GM21825 (cell line): ENCODE data around the gene STAT1.
"Not testable (repeated sequence)": the region's sequence is repeated elsewhere in the genome, so short reads cannot be mapped to it uniquely, and the experiment has no call there.

Experiments used
- ATAC-seq: cut with Tn5 transposase; IDR thresholded peaks from one replicate; pipeline ENCODE4 v1.9.1; 2021; ENCODE audit warnings: mild to moderate bottlenecking, moderate library complexity; ENCODE audit not compliant: unreplicated experiment

Gene STAT1

DNA sequence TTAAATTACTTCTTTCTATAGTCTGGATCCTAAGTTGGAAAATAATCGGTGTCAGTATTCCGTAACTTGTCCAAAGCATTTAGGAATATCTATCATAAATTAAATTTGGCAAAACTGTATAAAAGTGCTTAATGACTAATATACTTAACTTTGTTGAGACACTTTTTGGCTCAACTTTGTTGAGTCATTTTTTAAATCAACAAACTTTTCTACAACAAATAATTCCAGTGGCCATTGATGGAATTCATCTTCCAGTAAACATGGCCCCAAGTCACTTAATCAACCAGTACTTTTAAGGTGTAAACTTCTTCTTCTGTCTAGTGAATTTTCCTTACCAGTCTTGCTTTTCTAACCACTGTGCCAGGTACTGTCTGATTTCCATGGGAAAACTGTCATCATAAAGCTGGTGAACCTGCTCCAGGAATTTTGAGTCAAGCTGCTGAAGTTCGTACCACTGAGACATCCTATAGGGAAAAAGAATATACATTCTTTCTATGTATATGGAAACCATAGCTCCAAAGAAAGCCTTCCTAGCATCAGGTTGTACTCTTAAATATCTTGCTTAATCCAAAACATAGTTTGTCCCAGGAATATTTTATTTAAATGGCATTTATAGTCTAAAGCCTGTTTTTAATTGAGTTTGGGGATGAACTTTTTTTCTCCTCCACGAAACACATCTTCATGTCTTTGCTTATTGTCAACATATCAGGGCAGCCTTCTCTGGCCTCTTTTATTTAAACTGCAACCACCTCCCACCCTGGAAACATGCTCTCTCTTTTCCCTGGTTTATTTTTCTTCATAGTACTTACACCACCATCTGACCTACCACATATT is 4.2 kb downstream of the STAT1 start:
- no peak for ATAC-seq

GRCh38 chr2:191008286-191008685 is 5.7 kb downstream of the STAT1 start:
- no peak for ATAC-seq

GRCh38 chr2:191006997-191007783 is 6.8 kb downstream of the STAT1 start:
- ATAC-seq = no peak

DNA sequence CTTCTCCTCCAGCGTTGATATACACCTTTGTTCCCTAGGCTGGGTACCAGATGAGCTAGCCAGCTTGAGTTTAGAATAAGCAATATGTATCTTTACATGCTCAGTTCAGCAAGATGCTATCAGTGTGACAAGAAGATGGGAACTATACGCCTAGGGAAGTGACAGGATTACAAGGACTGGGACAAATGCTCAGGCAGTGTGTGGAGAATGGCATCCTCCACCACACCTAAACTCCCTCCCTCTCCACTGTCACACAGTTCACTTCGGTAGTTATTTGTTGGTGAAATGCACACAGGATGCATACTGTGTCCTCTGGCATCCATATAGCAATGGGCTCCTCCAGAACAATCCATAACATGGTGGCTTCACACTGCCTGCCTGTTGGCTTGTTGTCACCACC is 7.7 kb downstream of the STAT1 start:
- ATAC-seq = no peak

GRCh38 chr2:191003405-191004309 is 10.3 kb downstream of the STAT1 start:
- no peak for ATAC-seq

DNA sequence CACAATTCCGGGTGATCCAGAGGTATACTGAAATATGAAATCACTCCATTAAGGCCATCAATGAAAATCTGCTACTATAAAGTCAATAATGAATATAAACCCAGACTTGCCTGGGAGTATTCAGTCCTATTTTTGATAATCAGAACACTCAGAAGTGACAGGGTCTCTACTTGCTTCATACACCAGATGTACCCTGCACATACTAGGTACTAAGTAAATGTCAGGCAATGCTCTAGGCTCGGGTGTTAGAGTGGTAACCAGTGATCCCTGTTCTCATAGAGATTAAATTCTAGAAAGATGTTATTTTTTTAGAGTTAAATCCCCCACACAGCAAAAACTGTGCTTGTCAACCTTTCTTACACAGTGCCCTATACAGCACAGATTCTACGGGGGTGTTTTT is 12.3 kb downstream of the STAT1 start:
- no peak for ATAC-seq

DNA sequence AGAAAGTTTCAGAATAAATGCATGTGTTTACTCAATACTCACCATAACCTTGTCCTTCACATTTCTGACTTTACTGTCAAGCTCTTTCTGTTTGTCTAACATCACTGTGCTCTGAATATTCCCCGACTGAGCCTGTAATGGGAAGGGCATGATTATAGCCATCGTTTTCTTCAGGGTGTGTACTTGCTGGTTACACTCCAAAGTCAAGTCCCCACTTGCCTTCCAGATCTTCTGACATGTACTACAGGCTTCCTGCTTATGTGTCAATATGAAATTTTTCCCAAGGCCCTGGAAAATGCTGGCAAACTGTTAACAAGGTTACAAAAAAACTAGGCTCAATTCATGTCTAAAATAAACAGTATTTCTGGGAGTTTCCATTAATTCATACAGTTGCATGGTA is 12.9 kb downstream of the STAT1 start:
- no peak for ATAC-seq

DNA sequence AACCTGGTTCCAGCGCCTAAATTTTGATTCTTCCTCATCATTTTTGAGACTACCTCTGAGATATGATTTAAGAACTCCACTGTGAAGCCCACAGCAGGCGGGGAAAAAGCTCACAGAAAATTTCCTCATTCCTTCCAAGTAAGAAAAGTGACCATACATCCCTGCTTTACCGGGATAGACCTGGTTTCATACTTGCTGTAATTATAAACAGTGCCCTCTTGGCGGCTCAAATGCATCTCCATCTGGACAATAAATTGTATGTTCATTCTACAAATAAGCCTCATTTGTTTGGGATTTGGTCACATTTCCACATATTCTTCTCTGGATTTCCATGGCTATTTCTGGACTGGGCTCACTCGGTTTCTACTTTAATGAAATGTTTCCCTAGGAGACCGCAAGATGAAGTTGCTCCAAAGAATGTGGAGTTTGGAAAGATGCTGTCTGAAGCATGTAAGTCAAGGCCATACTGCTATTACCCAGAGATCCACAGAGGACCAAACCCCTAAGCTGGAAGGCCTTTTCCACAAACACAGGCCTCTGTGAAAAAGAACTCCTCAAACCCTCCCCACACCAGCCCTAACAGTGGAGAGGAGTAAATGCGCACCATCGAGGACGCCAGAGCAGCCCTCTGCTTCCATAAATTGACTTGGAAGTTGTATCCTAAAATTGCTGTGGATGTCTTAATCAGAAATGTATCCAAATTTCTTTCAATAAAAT is 13.9 kb downstream of the STAT1 start:
- ATAC-seq = no peak

- no peak for ATAC-seq
Measured at GRCh38 chr2:190999058-190999457, 14.9 kb downstream of the STAT1 start.

DNA sequence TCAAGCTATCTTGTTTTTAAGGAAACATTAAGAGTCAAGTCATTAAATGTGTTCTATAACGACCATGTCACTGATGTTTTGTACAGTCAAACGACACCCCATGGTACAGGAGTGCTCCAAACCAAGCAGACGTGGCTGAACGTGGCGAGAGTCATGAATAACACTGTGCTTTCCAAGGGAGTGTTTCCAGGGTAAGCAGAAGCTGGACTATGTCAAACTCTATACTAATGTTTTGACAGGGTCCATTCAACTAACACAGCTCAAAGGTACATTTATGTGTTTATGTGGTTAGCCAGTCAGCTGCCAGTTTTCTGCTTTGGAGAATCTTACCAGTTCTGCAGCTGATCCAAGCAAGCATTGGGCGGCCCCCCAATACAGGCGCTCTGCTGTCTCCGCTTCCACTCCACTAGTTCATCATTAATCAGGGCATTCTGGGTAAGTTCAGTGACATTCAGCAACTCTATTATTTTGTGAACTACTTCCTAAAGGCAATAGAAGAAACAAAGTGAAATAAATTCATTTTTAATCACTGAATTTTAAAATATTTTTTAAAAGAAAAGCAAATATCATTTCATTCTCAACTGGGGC is 16.4 kb downstream of the STAT1 start:
- ATAC-seq = no peak

GRCh38 chr2:190996947-190997346 is 17.0 kb downstream of the STAT1 start:
- ATAC-seq = no peak

GRCh38 chr2:190996338-190996946 is 17.5 kb downstream of the STAT1 start:
- ATAC-seq = no peak

- not testable (repeated sequence) for ATAC-seq
Measured at GRCh38 chr2:190995315-190995714, 18.7 kb downstream of the STAT1 start.

GRCh38 chr2:190994148-190994547 is 19.8 kb downstream of the STAT1 start:
- no peak for ATAC-seq

DNA sequence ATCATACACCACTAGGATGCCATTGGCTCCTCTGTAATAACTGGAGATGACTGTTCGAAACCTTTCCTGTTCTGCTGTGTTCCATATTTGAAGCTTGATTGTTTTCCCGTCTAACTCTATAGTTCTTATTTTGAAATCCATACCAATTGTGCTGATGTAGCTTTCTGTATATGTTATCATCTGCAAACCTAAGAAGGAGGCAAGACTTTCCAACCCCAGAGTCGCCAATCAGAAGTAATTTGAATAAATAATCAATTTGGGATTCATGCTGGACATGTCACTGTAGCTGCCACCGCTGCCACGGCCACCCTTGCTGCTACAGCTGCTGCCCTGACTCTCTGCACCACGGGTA is 20.7 kb downstream of the STAT1 start:
- no peak for ATAC-seq

- ATAC-seq = no peak
Measured at GRCh38 chr2:190990132-190990531, 23.8 kb downstream of the STAT1 start.

- ATAC-seq = no peak
Measured at GRCh38 chr2:190988910-190989309, 25.1 kb downstream of the STAT1 start.

- ATAC-seq = no peak
Measured at GRCh38 chr2:190987938-190988337, 26.0 kb downstream of the STAT1 start.

DNA sequence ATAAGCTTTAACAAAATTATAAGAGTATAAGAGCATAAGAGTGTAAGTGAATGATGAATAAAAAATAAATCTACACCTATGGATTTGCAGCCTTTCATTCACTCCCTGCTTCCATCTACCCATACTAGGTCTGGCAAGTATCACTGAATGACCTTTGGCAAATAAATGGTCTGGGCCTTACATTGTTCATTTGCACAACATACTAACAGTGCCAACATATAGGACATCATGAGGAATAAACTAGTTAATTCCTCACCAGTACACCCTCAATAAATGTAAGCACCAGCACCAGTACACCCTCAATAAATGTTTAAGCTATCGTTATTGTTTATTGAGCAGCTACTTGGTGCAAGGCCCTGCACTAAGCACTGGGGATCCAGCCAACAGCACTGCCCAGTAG is 26.9 kb downstream of the STAT1 start:
- ATAC-seq = no peak
